HG03175 (cell line): Measurements from ENCODE around the gene COQ2.
A peak's percentile ranks its signal among the peaks of the same experiment; 100 is the strongest.
"Not testable (repeated sequence)": the region's sequence is repeated elsewhere in the genome, so short reads cannot be mapped to it uniquely, and the experiment has no call there.

Experiments
- ATAC-seq: cut with Tn5 transposase; IDR thresholded peaks from one replicate; pipeline ENCODE4 v1.9.1; 2021; ENCODE audit warnings: mild to moderate bottlenecking, moderate library complexity; ENCODE audit not compliant: unreplicated experiment

The COQ2 gene

DNA sequence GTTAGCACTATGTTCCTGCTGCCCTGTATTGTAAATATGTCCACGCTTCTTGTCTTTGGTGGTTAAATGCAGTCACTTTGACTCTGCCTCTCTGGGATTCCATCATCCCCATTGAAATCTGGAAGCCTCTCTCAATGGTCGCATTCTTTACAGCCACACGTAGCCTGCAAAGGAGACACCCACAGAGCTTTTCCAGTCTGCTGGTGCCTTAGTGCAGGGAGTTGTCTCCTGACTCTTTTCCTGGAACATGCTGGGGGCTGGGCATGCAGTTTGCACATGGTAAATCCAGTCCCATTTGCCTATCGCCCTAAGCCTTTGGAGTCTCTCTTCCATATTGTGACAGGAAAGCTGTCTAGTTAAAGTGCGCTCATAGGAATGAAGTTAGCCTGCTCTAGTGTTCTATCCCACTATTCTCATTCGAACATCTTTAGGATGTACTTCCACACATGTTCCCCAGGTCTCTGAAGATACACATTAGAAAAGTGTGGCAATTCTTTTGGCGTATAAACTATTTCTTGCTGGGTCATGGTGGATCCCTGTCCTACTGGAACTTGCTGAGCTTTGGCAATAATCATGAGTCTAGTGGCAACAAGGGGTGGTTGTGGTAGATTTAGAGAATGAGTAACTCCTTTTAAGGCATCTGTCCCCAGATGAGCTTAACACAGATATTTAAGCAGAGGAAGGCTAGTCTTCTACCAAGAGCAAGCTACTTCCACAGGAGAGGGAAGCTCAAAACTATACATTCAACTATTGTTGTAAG lies 33.7 kb downstream of the COQ2 start:
- ATAC-seq: no peak

DNA sequence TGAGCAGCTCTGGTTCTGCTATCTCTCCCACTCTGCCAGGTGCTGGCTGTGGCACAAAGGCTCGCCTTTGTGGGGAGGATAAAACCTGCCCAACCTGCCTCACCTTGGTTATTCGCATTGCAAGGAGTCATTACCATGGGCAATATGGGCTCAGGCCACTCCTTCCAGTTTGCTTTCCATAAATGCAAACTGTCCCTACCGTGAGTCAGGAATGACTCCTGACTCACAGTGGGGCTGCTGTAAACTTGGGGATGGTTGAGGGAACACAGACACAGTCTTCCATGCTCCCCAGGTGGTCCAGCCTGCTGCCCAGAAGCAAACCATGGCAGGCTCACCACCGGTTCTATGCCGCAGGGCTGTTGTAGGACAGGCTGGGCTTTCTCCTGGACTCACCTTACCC lies 36.1 kb downstream of the COQ2 start:
- ATAC-seq: no peak

DNA sequence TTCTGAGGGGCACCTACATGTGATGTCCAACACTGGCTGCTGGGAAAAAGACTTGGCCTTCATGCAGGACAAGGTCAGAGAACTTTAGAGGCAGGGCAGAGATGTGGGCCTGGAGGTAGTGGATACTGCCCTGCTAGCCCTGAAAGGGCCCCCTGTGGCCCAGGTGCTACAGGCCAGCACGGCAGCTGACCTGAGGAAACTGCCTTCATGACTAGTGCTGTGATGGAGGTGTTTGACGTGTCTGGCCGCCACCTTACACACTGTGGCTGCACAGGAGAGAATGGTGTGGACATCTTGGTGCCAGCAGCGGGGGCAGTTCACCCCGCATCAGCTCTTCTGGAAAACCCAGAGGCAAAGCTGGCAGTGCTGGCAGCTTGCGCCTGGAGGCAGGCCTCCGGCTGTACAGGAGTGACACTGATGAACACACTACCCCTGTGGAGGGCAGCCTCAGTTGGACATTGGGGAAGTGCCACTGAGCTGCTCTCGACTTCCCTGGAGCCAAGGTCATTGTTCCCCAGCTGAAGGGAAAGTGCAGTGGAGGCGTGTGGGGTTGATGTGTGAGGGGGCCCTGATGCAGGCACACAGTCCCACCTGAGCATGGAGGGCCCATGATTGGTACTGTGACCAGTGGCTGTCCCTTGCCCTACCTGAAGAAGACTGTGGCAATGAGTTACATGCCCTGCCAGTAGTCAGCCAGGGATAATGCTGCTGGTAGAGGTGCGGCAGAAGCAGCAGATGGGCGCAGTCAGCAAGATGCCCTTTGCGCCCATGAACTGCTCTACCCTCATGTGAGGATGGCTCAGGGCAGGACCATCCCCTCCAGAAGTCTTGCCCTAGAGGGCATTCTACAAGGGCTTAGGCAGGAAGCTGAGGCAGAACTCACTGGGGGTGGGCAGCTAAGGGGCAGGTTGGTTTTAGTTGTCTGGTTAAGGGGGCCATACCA lies 36.9 kb downstream of the COQ2 start:
- ATAC-seq: no peak

DNA sequence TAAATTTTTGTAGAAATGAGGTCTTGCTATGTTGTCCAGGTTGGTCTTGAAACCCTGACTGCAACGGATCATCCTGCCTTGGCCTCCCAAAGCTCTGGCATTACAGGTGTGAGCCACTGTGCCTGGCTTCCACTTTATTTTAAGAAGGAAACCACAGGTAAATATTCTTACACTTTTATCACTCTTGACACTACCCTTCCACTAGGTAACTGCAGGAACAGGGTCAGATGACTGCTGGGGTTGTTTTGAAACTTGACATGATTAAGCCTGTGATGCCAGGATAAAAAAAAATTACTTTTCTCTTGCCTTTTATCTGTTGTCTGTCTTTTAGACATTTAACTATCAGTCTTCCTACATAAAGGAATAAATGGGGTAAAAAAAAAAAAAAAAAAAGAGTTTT lies 43.5 kb downstream of the COQ2 start:
- ATAC-seq: no peak

DNA sequence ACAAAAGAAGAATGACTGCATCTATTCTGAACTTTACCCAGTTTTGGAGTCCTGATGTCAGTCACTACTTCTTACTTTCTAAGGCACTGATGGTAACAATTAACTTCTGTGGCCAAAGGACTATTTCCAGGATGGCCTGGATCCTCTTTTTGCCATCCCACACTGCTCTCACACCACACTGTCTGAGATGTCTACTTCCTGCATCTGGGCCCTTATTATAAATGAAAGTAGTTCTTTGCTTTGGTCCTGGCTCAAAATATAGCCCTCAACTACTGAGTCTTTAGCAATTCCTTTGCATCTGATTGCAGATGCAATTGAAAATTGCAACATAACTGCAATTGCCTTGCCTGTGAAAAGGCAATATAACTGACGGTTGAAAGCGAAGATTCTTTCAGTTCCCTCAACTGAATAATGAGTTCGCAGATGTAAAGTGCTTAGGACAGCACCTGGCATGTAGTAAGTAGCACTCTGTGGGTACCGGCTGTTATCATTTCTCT lies 44.2 kb downstream of the COQ2 start:
- peak; percentile 95 for ATAC-seq

DNA sequence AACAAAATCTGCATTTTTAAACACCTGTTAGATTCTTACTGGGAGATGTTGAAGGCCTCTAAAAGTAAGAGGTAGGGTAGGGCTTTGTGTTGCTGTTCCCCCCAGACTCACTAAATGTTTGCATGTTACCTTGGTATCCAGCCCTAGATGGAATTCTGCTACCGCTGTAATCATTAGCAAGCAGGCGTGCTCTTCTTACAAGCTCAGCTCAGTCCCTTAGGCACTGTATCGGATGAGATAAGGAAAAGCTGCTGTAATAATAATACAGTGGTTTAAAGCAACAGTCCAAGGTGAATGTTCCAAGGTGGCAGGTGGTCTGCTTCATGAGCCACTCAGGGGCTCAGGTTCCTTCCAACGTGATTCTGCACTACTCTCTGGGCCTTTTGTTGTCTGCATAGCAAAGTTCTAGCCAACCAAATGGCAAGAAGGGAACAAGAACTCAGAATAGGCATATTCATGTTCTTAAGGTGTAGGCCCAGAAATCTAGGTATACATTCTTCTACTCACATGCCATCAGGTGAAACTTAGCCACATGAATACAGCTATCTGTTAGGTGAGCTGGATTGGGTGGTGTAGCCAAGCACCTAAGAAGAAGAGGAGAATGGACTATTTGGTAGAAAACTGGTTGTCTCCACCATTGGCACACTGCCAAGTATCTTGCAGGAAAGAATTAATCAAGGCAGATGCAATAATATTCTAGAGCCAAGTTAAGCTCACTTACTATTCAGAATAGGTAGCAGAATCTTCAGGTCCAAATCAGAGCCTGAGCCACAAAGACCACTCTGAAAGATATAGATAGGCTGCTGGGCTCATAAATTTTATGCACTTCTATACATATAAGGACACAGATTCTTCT lies 46.0 kb downstream of the COQ2 start:
- no peak for ATAC-seq

DNA sequence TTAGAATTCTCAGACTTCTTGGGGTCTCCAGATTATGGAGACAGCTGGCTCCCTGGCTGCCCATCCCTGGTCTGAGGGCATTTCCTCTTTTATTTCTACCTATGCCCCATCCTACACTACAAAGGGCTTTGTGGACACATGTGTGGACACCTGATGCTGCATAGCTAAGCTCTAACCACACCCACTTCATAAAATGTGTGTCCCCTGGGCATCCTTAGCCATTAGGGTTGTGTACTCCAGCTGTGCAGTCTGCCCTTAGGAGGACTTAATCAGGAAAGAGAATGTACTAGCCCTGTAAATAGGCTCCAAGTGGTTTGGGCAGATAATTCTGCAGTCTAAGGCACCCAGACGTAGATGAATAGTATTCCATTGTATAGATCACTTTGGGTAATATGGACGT lies 47.0 kb downstream of the COQ2 start:
- no peak for ATAC-seq

DNA sequence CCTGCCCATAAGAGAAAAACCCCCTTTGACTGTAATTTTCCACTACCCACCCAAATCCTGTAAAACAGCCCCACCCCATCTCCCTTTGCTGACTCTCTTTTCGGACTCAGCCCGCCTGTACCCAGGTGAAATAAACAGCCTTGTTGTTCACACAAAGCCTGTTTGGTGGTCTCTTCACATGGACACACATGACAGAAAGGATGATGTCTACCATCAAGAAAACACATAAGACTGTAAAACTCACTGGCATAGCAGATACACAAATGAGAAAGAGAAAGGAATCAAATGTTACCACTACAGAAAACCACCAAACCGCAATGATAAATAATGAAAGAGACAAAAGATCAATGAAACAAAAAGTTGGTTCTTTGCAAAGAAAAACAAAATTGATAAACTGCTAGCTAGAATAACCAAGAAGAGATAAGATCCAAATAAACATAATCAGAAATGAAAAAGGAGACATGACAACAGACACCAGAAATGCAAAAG lies 48.9 kb downstream of the COQ2 start:
- ATAC-seq: not testable (repeated sequence)

DNA sequence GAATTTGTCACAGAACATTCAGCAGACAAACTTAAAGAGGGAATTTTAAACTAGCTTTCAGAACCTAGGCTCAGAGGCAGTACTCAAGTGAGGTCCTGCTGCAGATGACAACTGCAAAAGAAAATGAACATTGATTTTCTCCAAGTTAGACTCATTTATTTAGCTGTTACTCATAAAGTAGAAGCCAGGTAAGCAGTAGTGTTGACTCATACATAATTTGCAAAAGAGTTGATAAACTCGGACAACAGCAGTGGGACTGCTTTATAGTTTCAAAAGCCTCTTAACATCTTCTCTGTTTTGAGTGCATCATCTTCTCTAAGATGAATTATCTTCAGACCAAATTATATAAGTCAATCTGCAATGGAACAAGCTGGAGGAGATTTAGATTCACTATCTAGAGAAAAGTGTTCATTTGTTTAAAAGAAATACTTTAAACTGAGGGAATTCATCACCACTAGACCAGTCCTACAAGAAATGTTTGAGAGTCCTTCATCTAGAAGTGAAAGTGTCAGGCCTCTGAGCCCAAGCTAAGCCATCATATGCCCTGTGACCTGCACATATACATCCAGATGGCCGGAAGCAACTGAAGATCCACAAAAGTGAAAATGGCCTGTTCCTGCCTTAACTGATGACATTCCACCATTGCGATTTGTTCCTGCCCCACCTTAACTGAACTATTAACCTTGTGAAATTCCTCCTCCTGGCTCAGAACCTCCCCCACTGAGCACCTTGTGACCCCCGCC lies 49.5 kb downstream of the COQ2 start:
- no peak for ATAC-seq

DNA sequence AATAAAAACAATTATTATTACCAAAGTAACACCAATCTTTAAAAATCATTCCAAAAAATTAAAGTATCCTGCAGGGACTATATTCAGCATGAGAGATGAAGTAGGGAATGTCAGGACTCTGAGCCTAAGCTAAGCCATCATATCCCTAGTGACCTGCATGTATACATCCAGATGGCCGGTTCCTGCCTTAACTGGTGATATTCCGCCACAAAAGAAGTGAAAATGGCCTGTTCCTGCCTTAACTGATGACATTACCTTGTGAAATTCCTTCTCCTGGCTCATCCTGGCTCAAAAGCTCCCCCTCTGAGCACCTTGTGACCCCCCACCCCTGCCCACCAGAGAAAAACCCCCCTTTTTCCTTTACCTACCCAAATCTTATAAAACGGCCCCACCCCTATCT lies 50.2 kb downstream of the COQ2 start:
- not testable (repeated sequence) for ATAC-seq

DNA sequence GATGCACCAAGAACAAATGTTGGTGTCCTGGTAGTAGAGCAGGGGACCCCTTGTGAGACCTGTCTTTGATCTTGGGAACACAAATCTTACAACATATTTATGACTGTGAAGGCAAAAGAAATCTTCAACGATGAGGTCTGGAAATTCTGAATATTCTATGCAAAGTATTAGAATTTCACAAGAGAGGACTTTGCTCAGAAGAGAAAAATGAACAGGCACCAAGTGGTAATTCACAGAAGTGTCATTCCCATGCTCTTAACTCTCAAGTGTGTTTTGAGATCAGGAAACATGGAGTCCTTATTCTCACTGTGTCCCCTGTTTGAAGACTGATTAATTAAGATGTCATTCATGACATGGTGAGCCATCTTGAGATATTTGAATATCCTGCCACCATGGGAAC lies 52.5 kb downstream of the COQ2 start:
- ATAC-seq: peak; percentile 2

DNA sequence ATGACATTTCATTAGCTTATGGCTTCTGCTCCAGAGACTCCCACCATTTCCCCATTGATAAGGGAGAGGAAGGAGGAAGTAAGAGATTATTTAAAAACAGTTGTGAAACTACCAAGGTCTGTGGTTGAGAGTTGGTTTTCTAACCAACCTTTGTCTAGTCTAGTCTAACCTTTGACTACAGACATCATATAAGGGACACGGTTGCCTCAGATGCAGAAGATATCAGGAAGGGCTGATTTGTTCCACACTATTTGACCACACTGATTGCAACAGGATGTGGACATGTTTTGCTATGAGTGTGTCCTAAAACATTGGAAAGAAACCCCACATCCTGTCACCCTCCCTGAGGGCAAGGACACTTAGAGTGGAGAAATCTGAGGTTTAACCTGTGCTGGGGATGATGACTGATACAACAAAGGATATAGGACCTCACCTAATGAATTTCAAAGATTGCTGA lies 53.0 kb downstream of the COQ2 start:
- peak; percentile 71 for ATAC-seq

DNA sequence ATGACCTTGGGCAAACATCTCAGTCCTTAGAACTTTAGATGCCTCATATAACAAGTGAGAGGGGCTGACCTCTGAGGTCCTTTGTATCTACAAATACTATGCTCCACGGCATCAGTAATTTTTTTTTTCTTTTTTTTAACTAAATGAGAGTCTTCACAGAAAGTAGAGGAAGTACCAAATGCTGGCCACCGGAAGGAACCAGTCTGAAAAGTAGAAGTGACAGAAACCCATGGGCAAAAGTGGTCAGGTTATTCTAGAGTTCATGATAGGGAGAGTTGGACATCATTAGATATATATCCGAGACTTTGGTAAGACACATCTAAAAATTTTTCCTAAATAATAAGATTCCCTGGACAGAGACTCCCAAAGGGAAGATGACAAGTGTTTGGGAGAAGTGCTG lies 53.7 kb downstream of the COQ2 start:
- ATAC-seq: peak; percentile 40

DNA sequence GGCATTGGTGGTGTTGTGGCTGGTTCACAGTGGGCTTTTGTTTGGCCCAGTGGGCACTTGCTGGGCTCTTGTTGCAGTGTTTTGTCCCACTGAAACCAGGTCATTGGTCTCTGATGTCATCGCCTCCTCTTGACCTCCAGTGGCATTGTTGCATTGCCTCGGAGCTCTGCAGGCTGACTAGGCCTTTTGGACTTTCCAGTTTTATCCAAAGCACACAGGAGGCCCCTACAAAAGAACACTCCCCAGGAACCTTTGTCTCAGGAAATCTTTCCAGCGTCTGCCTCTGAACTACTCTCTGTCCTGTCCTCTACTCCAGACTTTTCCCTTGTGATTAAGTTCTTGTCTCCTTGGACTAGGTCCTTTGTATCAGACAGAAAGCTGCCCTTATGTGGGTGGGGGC lies 54.8 kb downstream of the COQ2 start:
- no peak for ATAC-seq

DNA sequence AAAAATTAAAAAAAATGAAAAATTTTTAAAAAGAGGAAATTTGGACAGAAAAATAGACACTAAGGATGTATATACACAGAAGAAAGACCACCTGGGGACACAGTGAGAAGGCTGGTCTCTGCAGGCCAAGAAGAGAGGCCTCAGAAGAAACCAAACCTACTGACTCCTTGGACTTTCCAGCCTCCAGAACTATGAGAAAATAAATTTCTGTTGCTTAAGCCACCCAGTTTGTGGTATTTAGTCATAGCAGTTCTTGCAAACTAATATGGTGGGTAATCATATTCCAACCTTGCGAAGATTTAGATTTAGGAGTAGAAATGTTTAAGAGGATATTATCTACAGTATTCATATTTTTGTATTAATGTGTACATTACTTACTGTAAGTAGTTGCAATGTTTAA lies 56.4 kb downstream of the COQ2 start:
- no peak for ATAC-seq

DNA sequence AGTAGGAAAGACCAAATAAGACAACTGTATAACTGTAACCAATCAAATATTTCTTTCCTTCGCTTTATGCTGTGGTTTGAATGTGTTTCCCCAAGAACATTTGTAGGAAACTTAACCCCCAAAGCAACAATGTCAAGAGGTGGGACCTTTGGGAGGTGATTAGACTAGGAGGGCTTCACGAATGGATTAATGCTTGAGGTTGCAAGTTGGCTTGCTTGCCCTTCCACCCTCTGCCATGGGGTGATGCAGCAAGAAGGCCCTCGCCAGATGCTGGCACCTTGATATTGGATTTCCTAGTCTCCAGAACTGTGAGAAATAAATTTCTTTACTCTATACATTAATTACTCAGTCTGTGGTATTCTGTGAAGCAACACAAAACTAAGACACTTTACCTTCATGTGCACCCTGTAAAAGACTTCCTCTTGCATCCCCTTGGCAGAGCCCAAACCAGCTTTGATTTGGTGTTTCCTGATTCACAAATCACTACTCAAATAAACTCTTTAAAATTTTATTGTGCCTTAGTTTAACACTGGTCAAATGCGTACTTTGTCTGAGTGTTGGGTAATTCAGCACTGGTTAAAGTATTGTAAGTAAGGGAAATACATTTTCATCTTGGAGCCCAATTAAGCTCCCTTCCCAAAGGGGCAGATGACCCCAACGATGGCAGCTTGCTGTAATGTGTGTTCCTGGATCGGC lies 59.9 kb downstream of the COQ2 start:
- no peak for ATAC-seq

DNA sequence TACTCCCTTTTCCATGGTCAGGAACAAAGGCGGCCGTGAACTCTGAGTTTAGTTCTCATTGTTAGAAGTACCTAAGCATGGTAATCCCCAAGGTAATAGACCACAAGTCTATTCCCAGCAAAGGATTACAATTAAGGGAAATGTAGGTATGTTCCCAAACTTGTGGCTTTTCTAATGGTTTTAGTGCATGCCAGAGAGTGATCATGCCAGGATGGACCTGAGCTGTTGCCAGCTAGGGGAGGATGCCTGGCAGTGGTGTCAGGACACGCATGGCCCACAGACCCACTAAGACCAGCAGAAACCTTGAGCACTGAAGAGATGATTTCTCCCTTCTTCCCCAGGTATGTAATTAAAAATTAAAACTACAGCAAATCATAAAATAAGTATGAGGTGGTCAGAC lies 60.8 kb downstream of the COQ2 start:
- ATAC-seq: no peak

DNA sequence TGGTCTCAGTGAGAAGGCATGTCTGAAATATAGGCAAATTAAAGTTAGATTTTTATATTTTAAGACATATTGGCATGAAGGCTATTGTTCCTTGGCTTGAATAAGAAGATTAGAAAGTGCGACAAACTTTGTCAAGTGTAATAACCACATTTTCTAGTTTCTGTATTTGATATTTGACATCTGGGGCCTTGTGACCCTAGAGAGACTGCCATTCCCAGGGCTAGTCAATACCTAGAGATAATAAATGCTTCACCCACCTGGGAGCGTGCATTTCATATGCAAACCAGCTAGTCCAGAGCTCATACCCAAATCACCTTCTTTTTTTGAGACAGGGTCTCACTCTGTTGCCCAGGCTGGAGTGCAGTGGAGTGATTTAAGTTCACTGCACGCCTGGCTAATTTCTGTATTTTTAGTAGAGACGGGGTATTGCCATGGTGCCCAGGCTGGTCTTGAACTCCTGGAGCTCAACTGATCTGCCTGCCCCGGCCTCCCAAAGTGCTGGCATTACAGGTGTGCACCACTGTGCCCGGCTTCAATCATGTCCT lies 62.6 kb downstream of the COQ2 start:
- peak; percentile 44 for ATAC-seq
